ENCODE measurements around the gene ATP1A4.

The ATP1A4 gene

GRCh38 chr1:160211046-160211790, 59.8 kb downstream of the ATP1A4 start:
- H3K36me3 ChIP-seq (ENCODE audit: control insufficient read depth, insufficient read depth, low read length), result peaks cover 17% of the 10 kb centered on the region
- H3K27me3 ChIP-seq (ENCODE audit: control insufficient read depth, insufficient read depth, low read length), result no peaks in the 10 kb centered on the region
- no peaks in the 10 kb centered on the region for H3K9me3 ChIP-seq (ENCODE audit: control insufficient read depth, insufficient read depth, low read length)
- WGBS (ENCODE audit: insufficient coverage, insufficient read length), result no CpG with 5 or more reads among the region's 10 CpGs
- no peak for DNase-seq (ENCODE audit: low read depth, low spot score)
- H3K27ac ChIP-seq (ENCODE audit: low read length), result no peak overlapping the region
- peaks cover 8% of the 10 kb centered on the region for H3K4me1 ChIP-seq (ENCODE audit: control insufficient read depth, insufficient read depth, low read length)
- no peak overlapping the region for H3K4me3 ChIP-seq (ENCODE audit: low read length)

DNA sequence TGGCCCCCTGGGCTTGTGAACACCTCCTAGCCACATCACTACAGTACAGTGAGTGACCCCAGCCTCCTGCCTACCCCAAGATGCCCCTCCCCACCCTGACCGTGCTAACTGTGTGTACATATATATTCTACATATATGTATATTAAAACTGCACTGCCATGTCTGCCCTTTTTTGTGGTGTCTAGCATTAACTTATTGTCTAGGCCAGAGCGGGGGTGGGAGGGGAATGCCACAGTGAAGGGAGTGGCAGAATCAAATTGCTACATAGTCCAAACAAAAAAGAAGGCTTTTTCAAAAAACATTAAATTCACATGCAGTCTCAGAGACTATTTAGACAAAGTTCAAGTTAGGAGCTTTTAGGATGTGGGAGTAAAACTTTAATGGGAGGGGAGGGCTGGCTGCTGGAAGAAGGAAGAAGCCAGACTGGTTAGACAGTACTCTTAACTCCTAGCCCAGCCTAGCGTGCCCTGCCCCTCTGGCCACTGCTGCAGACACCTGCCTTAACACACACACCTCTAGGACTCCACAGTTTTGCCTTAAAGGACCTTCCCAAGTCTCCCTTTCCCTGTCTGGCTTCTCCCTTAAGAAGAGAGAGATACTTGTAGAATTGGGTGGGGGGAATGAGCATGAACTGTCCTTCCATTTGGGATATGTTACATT, 63.2 kb downstream of the ATP1A4 start:
- Histone ChIP-seq H3K4me1 (ENCODE audit: control insufficient read depth, insufficient read depth, low read length) (peaks cover 2% of the 10 kb centered on the region), H3K36me3 (ENCODE audit: control insufficient read depth, insufficient read depth, low read length) (peaks cover 36% of the 10 kb centered on the region), H3K4me3 (ENCODE audit: low read length) (no peak overlapping the region), H3K9me3 (ENCODE audit: control insufficient read depth, insufficient read depth, low read length) (no peaks in the 10 kb centered on the region), H3K27ac (ENCODE audit: low read length) (no peak overlapping the region), H3K27me3 (ENCODE audit: control insufficient read depth, insufficient read depth, low read length) (no peaks in the 10 kb centered on the region; the same call in 1 of the 2 replicates)
- whole genome bisulfite sequencing (ENCODE audit: insufficient coverage, insufficient read length), result no CpG with 5 or more reads among the region's 3 CpGs
- no peak for DNase-seq (ENCODE audit: low read depth, low spot score)

DNA sequence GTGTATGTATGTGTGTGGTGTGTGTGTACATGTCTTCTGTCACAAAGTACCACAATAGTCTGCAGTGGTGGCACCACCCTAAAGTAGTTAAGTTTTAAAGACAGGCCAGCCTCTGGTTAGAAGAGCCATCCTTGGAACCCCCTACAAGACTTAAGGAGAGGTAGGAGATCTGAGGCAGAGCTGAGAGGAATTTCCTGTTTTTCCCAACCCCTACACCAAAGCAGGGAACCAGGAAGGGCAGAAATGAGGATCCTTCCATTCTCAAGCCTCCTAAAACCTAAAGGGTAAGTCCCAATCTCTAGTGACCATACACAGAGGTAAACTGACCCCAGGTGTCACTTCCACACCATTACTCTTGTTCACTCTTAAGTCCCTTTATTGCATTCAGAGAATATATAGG, 64.9 kb downstream of the ATP1A4 start:
- Histone ChIP-seq H3K36me3 (ENCODE audit: control insufficient read depth, insufficient read depth, low read length) (peaks cover 36% of the 10 kb centered on the region), H3K27ac (ENCODE audit: low read length) (no peak overlapping the region), H3K4me3 (ENCODE audit: low read length) (no peak overlapping the region), H3K4me1 (ENCODE audit: control insufficient read depth, insufficient read depth, low read length) (no peaks in the 10 kb centered on the region), H3K27me3 (ENCODE audit: control insufficient read depth, insufficient read depth, low read length) (no peaks in the 10 kb centered on the region; the same call in 1 of the 2 replicates), H3K9me3 (ENCODE audit: control insufficient read depth, insufficient read depth, low read length) (no peaks in the 10 kb centered on the region)
- DNase-seq (ENCODE audit: low read depth, low spot score), result no peak

- Histone ChIP-seq H3K9me3 (ENCODE audit: control insufficient read depth, insufficient read depth, low read length) (no peaks in the 10 kb centered on the region), H3K27me3 (ENCODE audit: control insufficient read depth, insufficient read depth, low read length) (no peaks in the 10 kb centered on the region; the same call in 1 of the 2 replicates), H3K36me3 (ENCODE audit: control insufficient read depth, insufficient read depth, low read length) (peaks cover 36% of the 10 kb centered on the region), H3K4me1 (ENCODE audit: control insufficient read depth, insufficient read depth, low read length) (no peaks in the 10 kb centered on the region), H3K4me3 (ENCODE audit: low read length) (no peak overlapping the region), H3K27ac (ENCODE audit: low read length) (no peak overlapping the region)
- no peak for DNase-seq (ENCODE audit: low read depth, low spot score)
- no CpG with 5 or more reads among the region's 10 CpGs for WGBS (ENCODE audit: insufficient coverage, insufficient read length)
These were observed 66.2 kb downstream of the ATP1A4 start for GRCh38 chr1:160217481-160218051.

DNA sequence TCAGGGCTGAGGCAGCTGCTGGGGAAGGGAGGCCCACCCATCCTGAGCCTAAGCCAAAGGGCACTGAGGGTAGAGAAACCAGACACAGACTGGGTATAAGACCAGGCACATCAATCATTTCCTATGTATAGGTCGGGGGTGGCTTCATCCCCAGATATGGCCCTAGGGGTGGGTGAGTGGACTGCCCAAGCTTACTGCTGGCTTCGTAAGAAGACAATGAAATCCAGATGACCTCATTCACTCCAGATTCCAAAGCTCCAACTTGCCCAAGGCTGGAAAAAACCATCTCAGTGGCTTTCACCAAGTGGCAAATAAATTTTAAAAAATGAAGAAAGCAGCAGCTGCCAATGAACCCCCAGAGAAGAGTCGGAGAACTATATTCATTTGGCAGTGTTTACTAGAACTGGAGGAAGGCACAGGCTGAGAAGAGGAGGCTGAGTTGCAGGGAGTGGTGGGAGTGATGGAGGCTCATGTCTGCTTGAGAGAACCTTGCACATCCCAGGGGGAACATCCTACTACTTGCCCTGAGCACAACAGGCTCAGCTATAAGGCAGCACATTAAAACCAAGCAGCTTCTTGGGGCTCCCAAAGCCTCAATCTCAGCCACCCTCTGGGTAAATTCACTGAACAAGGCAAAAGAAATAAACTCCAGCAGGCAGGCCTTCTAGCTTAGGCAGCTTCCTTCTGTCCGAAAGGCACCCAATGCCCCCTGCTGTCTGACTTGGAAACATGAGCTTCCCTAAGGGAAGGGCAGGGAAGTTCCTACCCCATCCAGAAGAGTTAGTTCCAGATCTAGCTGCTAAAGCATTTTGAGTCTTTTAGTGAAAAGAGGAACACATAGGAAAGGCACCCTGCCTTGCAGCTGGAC, 67.9 kb downstream of the ATP1A4 start:
- no peak overlapping the region for H3K4me3 ChIP-seq (ENCODE audit: low read length)
- no peaks in the 10 kb centered on the region; the same call in 1 of the 2 replicates for H3K27me3 ChIP-seq (ENCODE audit: control insufficient read depth, insufficient read depth, low read length)
- H3K9me3 ChIP-seq (ENCODE audit: control insufficient read depth, insufficient read depth, low read length), result no peaks in the 10 kb centered on the region
- DNase-seq (ENCODE audit: low read depth, low spot score), result no peak
- peaks cover 30% of the 10 kb centered on the region; the same call in 1 of the 2 replicates for H3K36me3 ChIP-seq (ENCODE audit: control insufficient read depth, insufficient read depth, low read length)
- no peak overlapping the region for H3K27ac ChIP-seq (ENCODE audit: low read length)
- WGBS (ENCODE audit: insufficient coverage, insufficient read length), result no CpG with 5 or more reads among the region's 4 CpGs
- no peaks in the 10 kb centered on the region for H3K4me1 ChIP-seq (ENCODE audit: control insufficient read depth, insufficient read depth, low read length)

DNA sequence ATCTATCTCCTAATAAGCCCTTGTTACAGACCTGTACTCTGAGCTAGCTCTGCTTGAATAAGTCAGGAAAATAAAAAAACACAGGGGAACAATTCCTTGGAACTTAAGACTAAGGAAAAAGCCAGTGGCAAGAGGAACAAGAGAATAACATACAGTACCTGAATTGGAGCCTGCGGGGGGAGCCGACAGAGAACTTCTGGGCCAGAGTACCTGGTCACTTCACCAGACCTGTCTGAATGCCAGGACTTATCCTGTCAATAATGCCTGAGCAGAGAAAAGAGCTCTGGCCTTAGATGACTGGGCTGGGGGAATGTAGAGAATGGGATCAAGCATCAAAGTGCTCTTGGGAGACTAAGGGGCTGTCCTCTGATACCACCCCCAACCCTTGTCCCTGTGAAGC, 68.9 kb downstream of the ATP1A4 start:
- Histone ChIP-seq H3K27ac (ENCODE audit: low read length) (no peak overlapping the region), H3K4me1 (ENCODE audit: control insufficient read depth, insufficient read depth, low read length) (no peaks in the 10 kb centered on the region), H3K4me3 (ENCODE audit: low read length) (no peak overlapping the region), H3K27me3 (ENCODE audit: control insufficient read depth, insufficient read depth, low read length) (no peaks in the 10 kb centered on the region; the same call in 1 of the 2 replicates), H3K36me3 (ENCODE audit: control insufficient read depth, insufficient read depth, low read length) (peaks cover 37% of the 10 kb centered on the region), H3K9me3 (ENCODE audit: control insufficient read depth, insufficient read depth, low read length) (no peaks in the 10 kb centered on the region)
- no peak for DNase-seq (ENCODE audit: low read depth, low spot score)
- no CpG with 5 or more reads among the region's 2 CpGs for WGBS (ENCODE audit: insufficient coverage, insufficient read length)

DNA sequence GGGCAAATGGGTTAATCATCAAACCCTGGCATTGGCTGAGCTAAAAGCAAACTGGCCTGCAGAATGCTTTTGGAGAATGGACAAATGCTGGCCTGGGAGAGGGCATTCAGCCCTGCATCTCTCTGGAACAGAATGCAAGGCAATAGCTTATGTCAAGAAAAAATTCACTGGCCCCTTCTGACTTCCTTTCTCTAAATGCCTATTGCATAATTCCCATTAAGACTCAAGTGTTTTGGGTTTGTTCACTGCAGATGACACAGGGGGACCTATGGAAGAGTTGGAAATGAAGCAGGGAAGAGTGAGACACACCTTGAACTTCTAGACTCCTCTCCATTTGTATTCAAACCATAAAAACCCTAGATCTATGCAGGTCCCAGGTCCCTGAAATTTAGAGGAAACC, 69.7 kb downstream of the ATP1A4 start:
- Histone ChIP-seq H3K4me3 (ENCODE audit: low read length) (no peak overlapping the region), H3K4me1 (ENCODE audit: control insufficient read depth, insufficient read depth, low read length) (no peaks in the 10 kb centered on the region), H3K36me3 (ENCODE audit: control insufficient read depth, insufficient read depth, low read length) (peaks cover 38% of the 10 kb centered on the region), H3K27ac (ENCODE audit: low read length) (no peak overlapping the region), H3K9me3 (ENCODE audit: control insufficient read depth, insufficient read depth, low read length) (no peaks in the 10 kb centered on the region), H3K27me3 (ENCODE audit: control insufficient read depth, insufficient read depth, low read length) (no peaks in the 10 kb centered on the region; the same call in 1 of the 2 replicates)
- no peak for DNase-seq (ENCODE audit: low read depth, low spot score)

GRCh38 chr1:160222546-160222945, 71.1 kb downstream of the ATP1A4 start:
- Histone ChIP-seq H3K27me3 (ENCODE audit: control insufficient read depth, insufficient read depth, low read length) (no peaks in the 10 kb centered on the region; the same call in 1 of the 2 replicates), H3K4me3 (ENCODE audit: low read length) (no peak overlapping the region), H3K4me1 (ENCODE audit: control insufficient read depth, insufficient read depth, low read length) (no peaks in the 10 kb centered on the region), H3K27ac (ENCODE audit: low read length) (no peak overlapping the region), H3K9me3 (ENCODE audit: control insufficient read depth, insufficient read depth, low read length) (no peaks in the 10 kb centered on the region), H3K36me3 (ENCODE audit: control insufficient read depth, insufficient read depth, low read length) (peaks cover 30% of the 10 kb centered on the region)
- DNase-seq (ENCODE audit: low read depth, low spot score), result no peak
- no CpG with 5 or more reads among the region's 3 CpGs for WGBS (ENCODE audit: insufficient coverage, insufficient read length)

DNA sequence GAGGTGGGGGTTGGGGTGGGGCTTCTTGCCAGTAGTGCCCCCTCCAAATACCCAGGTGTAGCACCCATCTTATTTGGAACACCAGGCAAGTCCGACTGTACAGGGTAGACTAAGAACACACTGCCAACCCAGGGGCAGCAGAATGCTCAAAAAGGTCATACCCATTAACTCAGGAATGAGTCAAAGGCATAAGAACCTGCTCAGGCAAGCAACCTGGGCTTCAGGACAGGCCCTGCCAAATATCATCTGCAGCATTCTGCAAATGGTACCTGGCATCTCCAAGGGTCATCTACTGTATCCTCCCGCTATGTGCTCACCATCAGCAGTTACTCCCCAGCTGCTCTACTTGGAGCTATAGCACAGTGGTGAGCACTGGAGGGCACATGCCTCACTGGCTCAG, 73.2 kb downstream of the ATP1A4 start:
- no peak for DNase-seq (ENCODE audit: low read depth, low spot score)
- H3K27me3 ChIP-seq (ENCODE audit: control insufficient read depth, insufficient read depth, low read length), result no peaks in the 10 kb centered on the region
- no peaks in the 10 kb centered on the region for H3K4me1 ChIP-seq (ENCODE audit: control insufficient read depth, insufficient read depth, low read length)
- WGBS (ENCODE audit: insufficient coverage, insufficient read length), result no CpG with 5 or more reads among the region's 2 CpGs
- no peak overlapping the region for H3K4me3 ChIP-seq (ENCODE audit: low read length)
- no peaks in the 10 kb centered on the region for H3K9me3 ChIP-seq (ENCODE audit: control insufficient read depth, insufficient read depth, low read length)
- H3K36me3 ChIP-seq (ENCODE audit: control insufficient read depth, insufficient read depth, low read length), result peaks cover 17% of the 10 kb centered on the region
- H3K27ac ChIP-seq (ENCODE audit: low read length), result no peak overlapping the region

- peaks cover 17% of the 10 kb centered on the region for H3K36me3 ChIP-seq (ENCODE audit: control insufficient read depth, insufficient read depth, low read length)
- DNase-seq (ENCODE audit: low read depth, low spot score), result no peak
- no peak overlapping the region for H3K4me3 ChIP-seq (ENCODE audit: low read length)
- no CpG with 5 or more reads among the region's 2 CpGs for WGBS (ENCODE audit: insufficient coverage, insufficient read length)
- no peak overlapping the region for H3K27ac ChIP-seq (ENCODE audit: low read length)
- no peaks in the 10 kb centered on the region for H3K9me3 ChIP-seq (ENCODE audit: control insufficient read depth, insufficient read depth, low read length)
- no peaks in the 10 kb centered on the region for H3K27me3 ChIP-seq (ENCODE audit: control insufficient read depth, insufficient read depth, low read length)
- no peaks in the 10 kb centered on the region for H3K4me1 ChIP-seq (ENCODE audit: control insufficient read depth, insufficient read depth, low read length)
These were observed 73.9 kb downstream of the ATP1A4 start for GRCh38 chr1:160225345-160225744.
